Testis (tissue), 3 donors: Measurements from ENCODE around the gene ATP1B1. TPM values are rescaled to one million over a fixed set of nuclear protein-coding genes. Genes with fewer than 3 reads are reported as not detected.

Experiments used
- DNase-seq: peaks from one replicate; pipeline ENCODE4 v3.0.0-alpha.2; 2019
- H3K27ac ChIP-seq, 2 donors: fragments of 200-600 bp; sonication (generic); one replicate each; pipeline ENCODE4 v1.5.1; 2019
- H3K27me3 ChIP-seq: fragments of 200-600 bp; sonication (generic); one replicate; pipeline ENCODE4 v1.5.1; 2019
- H3K36me3 ChIP-seq: fragments of 200-600 bp; sonication (generic); one replicate; pipeline ENCODE4 v1.5.1; 2017; ENCODE audit warnings: low read depth; ENCODE audit errors: missing control alignments
- H3K4me1 ChIP-seq: fragments of 200-600 bp; sonication (generic); one replicate; pipeline ENCODE4 v1.5.1; 2019
- H3K4me3 ChIP-seq, 2 donors: fragments of 200-600 bp; sonication (generic); one replicate each; pipeline ENCODE4 v1.5.1; 2017 to 2019
- H3K9me3 ChIP-seq: fragments of 200-600 bp; sonication (generic); one replicate; pipeline ENCODE4 v1.5.1; 2017
- POLR2A ChIP-seq: fragments of 450-650 bp; IDR thresholded peaks from one replicate; pipeline ENCODE4 v1.6.1; 2017; ENCODE audit warnings: antibody characterized with exemption, mild to moderate bottlenecking, moderate library complexity
- WGBS, 2 donors: methylation state at CpG; one replicate each; pipeline ENCODE4 v1.1.5; 2018; 5-methylcytosine and 5-hydroxymethylcytosine counted together
- intact Hi-C: fragments of 100-400 bp; cut with DNase I; formaldehyde crosslinking; loops from one replicate; pipeline ENCODE4 v1.15.1; 2023; ENCODE audit warnings: low total_unique reads
- polyA plus RNA-seq: library from polyadenylated mRNA; stranded (reverse); fragments of 350-450 nt; fragmentation: Illumina TruSeq; extraction: RNeasy Lipid Tissue Mini Kit (QIAGEN cat#74804); gene quantifications from one replicate; pipeline ENCODE4 v1.2.3, GENCODE V29; 2014; ENCODE audit warnings: low read depth, low replicate concordance; ENCODE audit not compliant: insufficient read depth
- total RNA-seq, 2 donors: library from RNA; depleted of rRNA; stranded (reverse); fragments of >200 nt; gene quantifications; one replicate each; pipeline ENCODE4 v1.2.3, GENCODE V29; 2016
- TF ChIP-seq, protein P1 (sequence below), 3 experiments: fragments of 450-650 bp in 2 of 3; fragments of 200-600 bp in 1 of 3; sonication (generic) in 1 of 3; IDR thresholded peaks; one replicate each; pipeline ENCODE4 v1.5.1; 2016 to 2019; ENCODE audit warnings: antibody characterized with exemption in 3 of 3, mild to moderate bottlenecking in 2 of 3, moderate library complexity in 1 of 3

ATP1B1 gene
- total and polyA plus RNA-seq, 3 donors from 2014 or later = 98.3 to 160 (median 131) TPM

DNA sequence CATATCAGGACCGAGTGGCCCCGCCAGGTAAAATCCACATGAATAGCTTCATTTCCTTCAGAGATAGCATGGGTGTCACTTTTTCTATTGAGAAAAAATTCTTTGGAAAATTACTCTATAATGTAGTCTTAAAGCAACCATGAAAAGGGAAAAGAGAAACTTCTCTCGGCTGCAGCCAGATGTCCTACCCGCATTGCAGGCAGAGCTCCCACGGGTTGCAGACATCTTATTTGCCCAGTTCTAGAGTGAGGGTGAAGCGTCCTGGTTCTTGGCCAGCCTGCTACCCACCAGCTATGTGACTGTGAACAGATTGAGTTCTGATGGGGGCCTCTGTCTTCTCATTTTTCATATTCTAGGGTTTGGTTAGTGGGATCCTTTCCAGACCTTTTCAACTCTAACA, 5.0 kb downstream of the ATP1B1 start:
- TF ChIP-seq, protein P1, sequence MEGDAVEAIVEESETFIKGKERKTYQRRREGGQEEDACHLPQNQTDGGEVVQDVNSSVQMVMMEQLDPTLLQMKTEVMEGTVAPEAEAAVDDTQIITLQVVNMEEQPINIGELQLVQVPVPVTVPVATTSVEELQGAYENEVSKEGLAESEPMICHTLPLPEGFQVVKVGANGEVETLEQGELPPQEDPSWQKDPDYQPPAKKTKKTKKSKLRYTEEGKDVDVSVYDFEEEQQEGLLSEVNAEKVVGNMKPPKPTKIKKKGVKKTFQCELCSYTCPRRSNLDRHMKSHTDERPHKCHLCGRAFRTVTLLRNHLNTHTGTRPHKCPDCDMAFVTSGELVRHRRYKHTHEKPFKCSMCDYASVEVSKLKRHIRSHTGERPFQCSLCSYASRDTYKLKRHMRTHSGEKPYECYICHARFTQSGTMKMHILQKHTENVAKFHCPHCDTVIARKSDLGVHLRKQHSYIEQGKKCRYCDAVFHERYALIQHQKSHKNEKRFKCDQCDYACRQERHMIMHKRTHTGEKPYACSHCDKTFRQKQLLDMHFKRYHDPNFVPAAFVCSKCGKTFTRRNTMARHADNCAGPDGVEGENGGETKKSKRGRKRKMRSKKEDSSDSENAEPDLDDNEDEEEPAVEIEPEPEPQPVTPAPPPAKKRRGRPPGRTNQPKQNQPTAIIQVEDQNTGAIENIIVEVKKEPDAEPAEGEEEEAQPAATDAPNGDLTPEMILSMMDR (IDR thresholded peaks at IDR 0.05) = no peak
- TF ChIP-seq POLR2A = no peak
- peak overlapping the region in 1 of 2 donors; percentile 24 for H3K27ac ChIP-seq
- H3K4me3 ChIP-seq = no peak overlapping the region
- peaks cover 47% of the 10 kb centered on the region for H3K4me1 ChIP-seq
- DNase-seq = no peak
- no peaks in the 10 kb centered on the region for H3K9me3 ChIP-seq
- no peaks in the 10 kb centered on the region for H3K36me3 ChIP-seq
- WGBS, 2 donors = 80 to 85% methylated on average over 6 of the region's 6 CpGs
- intact Hi-C loops = no loop called here
- H3K27me3 ChIP-seq = no peaks in the 10 kb centered on the region

DNA sequence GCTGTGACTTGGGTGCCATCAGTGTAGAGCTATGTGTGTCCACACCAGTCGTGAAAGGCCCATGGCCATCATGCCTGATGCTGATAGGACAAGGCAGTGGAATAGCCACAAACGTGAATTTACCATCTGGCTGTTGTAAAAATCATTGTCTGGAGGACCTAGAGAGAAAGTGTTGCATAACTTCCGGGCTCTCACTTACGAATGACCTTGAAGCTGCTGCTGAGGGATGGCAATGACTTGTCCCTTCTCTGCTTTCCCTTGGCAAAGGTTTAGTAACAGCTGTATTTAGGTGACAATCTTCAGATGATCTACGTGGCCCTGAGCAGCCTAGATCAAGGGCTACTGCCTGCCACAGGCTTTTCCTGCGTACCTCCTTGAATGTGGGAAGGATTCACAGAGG, 5.8 kb downstream of the ATP1B1 start:
- Histone ChIP-seq H3K9me3 (no peaks in the 10 kb centered on the region), H3K4me3 (no peak overlapping the region), H3K4me1 (peaks cover 47% of the 10 kb centered on the region), H3K27ac (peak overlapping the region; percentile 47 to 55), H3K36me3 (no peaks in the 10 kb centered on the region), H3K27me3 (no peaks in the 10 kb centered on the region)
- TF ChIP-seq, protein P1 (IDR thresholded peaks at IDR 0.05) = no peak
- no peak for TF ChIP-seq POLR2A
- WGBS, 2 donors = 44 to 45% methylated on average over 6 of the region's 6 CpGs
- intact Hi-C loops = no loop called here
- no peak for DNase-seq

DNA sequence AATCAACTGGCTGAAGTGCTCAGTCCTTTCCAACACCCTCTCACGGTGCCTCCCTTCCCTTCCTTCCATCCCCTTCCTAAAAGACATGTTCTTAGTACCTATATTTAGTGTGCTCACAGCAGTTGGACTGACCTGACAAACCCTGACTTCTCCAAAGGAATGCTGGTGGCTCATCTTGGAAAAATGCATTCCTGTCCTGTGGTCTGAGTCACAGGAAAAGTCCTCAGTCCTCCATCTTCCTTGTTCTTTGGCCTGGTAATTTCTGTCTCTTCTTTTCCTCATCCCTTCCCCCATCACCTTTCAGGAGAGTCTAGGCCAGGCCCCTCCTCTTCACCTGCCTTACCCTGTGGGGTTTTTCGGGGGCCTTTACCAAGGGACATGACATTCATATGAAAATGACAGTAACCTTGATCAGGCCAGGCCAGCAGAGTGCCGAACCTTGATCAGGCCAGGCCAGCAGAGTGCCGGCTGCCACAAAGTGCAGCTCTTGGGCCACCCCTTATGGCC, 7.2 kb downstream of the ATP1B1 start:
- Histone ChIP-seq H3K9me3 (no peaks in the 10 kb centered on the region), H3K4me1 (peaks cover 45% of the 10 kb centered on the region), H3K4me3 (no peak overlapping the region), H3K27me3 (no peaks in the 10 kb centered on the region), H3K36me3 (no peaks in the 10 kb centered on the region), H3K27ac (no peak overlapping the region)
- WGBS, 2 donors = 73 to 86% methylated on average over 4 of the region's 4 CpGs
- intact Hi-C loops = no loop called here
- DNase-seq = no peak
- TF ChIP-seq, protein P1 (IDR thresholded peaks at IDR 0.05) = no peak
- no peak for TF ChIP-seq POLR2A

DNA sequence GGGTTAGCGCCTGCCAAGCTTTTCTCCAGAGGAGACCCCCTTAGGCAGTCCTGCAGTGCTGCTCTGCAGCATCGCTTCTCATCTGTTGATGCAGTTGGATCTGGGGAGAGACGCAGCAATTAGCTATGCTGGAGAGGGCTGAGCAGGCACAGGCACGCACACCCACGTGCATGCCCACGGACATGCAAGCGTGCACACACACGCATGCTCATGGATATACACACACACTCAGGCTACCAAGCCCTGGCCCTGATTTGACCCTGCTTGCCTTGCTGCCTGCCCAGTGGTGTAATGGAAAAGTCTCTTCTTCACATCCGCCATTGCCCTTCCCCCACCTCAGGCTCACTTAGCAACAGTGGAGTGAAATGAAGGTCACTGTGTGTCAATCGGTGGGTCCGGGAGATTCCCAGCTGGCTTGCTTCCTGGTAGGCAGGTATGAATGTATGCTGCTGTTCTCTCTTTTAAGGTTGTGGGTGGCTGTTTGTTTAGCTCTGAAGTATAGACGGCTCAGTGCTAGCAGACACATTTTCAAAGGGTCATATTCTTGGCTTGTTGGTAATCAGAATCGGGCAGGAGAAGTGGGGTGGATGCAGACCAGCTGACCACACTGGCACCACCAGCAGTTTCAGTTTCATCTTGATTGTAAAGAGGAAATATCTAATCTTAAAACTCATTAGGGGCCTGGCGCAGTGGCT, 9.5 kb downstream of the ATP1B1 start:
- H3K4me3 ChIP-seq = no peak overlapping the region
- intact Hi-C loops = no loop called here

More for the DNA sequence above, 9.5 kb downstream of the ATP1B1 start:
- Histone ChIP-seq H3K27ac (no peak overlapping the region), H3K36me3 (no peaks in the 10 kb centered on the region), H3K4me1 (peaks cover 38% of the 10 kb centered on the region), H3K27me3 (no peaks in the 10 kb centered on the region), H3K9me3 (no peaks in the 10 kb centered on the region)
- WGBS, 2 donors = 56 to 77% methylated on average over 14 of the region's 14 CpGs
- TF ChIP-seq, protein P1 (IDR thresholded peaks at IDR 0.05) = no peak
- TF ChIP-seq POLR2A = no peak
- DNase-seq = peak; percentile 66
